Thyroid gland (tissue), 4 donors: ENCODE results near the gene PFN3. TPM values are rescaled to one million over a fixed set of nuclear protein-coding genes. Genes with fewer than 3 reads are reported as not detected.

ENCODE experiments used
- DNase-seq, 2 donors: peaks; one replicate each; pipeline ENCODE4 v3.0.0-alpha.2; 2019
- H3K27ac ChIP-seq, 3 donors: fragments of 200-600 bp; sonication (generic); 1 replicate in 2 of 3; 2 replicates in 1 of 3; pipeline ENCODE4 v1.5.1; 2016 to 2019; ENCODE audit warnings: mild to moderate bottlenecking in 1 of 3, moderate library complexity in 1 of 3
- H3K27me3 ChIP-seq: fragments of 200-600 bp; sonication (generic); one replicate; pipeline ENCODE4 v1.5.1; 2019
- H3K36me3 ChIP-seq, 2 donors: fragments of 200-600 bp; sonication (generic); one replicate each; pipeline ENCODE4 v1.5.1; 2016 to 2019
- H3K4me1 ChIP-seq, 2 donors: fragments of 200-600 bp; sonication (generic); one replicate each; pipeline ENCODE4 v1.5.1; 2017 to 2019
- H3K4me3 ChIP-seq, 3 donors: fragments of 200-600 bp; sonication (generic); replicated peaks in 1 of 3; 1 replicate in 2 of 3; 2 replicates in 1 of 3; pipeline ENCODE4 v1.5.1; 2016; ENCODE audit warnings: mild to moderate bottlenecking in 1 of 3
- H3K9me3 ChIP-seq: fragments of 200-600 bp; sonication (generic); one replicate; pipeline ENCODE4 v1.5.1; 2017
- POLR2A ChIP-seq, 2 donors: fragments of 450-650 bp; IDR thresholded peaks; one replicate each; pipeline ENCODE4 v1.6.1; 2017; ENCODE audit warnings: antibody characterized with exemption in 2 of 2, mild to moderate bottlenecking in 2 of 2, moderate library complexity in 1 of 2
- WGBS, 2 donors: methylation state at CpG; one replicate each; pipeline ENCODE4 v1.1.5; 2017; 5-methylcytosine and 5-hydroxymethylcytosine counted together
- intact Hi-C: fragments of 100-400 bp; cut with DNase I; formaldehyde crosslinking; loops from one replicate; pipeline ENCODE4 v1.15.1; 2023
- total RNA-seq, 4 donors: library from RNA; depleted of rRNA; stranded (reverse); fragments of >200 nt; gene quantifications; one replicate each; pipeline ENCODE4 v1.2.3, GENCODE V29; 2016
- TF ChIP-seq, protein P1 (sequence below), 6 experiments: fragments of 200-600 bp in 3 of 6; fragments of 450-650 bp in 3 of 6; sonication (generic) in 3 of 6; IDR thresholded peaks; one replicate each; pipeline ENCODE4 v1.5.1; 2016 to 2019; ENCODE audit warnings: antibody characterized with exemption in 6 of 6, mild to moderate bottlenecking in 2 of 6, inconsistent platforms in 1 of 6, moderate library complexity in 1 of 6

The PFN3 gene
- total RNA-seq, 4 donors from 2014 or later, result not detected

DNA sequence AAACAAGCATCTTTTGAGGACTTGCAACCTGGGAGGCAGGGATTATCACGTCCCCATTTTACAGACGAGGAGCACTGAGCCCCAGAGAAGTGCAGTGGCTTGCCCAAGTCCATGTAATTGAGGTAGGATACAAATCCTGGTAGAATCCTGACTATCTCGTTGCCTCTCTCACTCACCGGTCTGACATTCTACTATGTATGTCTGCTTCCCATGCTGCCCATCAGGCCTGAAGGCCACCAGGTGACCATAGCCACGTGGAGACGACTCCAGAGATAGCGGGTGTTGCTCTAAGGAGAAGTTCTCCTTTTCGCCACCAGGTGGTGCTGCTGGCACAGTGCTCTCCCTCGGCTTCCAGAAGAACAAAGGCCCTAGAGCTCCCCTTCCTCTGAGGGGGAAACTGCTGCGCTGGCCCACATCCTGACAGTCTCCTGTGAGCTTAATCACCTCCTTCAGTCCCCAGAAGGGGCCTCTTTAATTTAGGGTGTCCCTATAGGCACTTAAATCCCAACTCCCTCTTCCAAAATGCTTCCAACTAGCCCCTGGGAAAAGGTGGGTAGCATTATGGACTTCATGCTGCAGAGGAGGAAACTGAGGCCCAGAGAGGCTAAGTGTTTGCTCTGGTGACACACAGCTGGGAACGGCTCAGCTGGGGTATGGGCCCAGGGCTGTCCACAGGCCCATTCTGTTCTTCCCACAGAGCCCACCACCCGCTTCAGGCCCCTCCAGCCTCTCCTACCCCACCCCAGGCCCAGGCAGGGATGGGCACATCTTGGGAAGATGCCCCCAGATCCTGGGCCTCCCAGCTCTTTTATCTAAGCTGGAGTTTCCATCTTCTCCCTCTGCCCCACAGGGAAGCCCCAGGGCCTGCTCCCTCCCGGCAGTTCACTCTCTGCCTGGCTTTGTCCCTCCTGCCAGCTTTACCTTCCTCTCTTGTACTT is 9.8 kb downstream of the PFN3 start:
- H3K9me3 ChIP-seq, result no peaks in the 10 kb centered on the region
- H3K4me3 ChIP-seq, result no peak overlapping the region
- no peaks in the 10 kb centered on the region for H3K27me3 ChIP-seq
- peak; percentile 80 to 81 for DNase-seq
- H3K4me1 ChIP-seq, result peaks cover 3 to 20% of the 10 kb centered on the region in 2 donors
- no peaks in the 10 kb centered on the region for H3K36me3 ChIP-seq
- intact Hi-C loops, result loop anchor here (5.0 kb wide), 2 partner anchors 67 to 112 kb away; no protein-coding TSS in a partner anchor
- WGBS, 2 donors, result 18 to 29% methylated on average over 11 to 12 of the region's 13 CpGs
- TF ChIP-seq, protein P1, sequence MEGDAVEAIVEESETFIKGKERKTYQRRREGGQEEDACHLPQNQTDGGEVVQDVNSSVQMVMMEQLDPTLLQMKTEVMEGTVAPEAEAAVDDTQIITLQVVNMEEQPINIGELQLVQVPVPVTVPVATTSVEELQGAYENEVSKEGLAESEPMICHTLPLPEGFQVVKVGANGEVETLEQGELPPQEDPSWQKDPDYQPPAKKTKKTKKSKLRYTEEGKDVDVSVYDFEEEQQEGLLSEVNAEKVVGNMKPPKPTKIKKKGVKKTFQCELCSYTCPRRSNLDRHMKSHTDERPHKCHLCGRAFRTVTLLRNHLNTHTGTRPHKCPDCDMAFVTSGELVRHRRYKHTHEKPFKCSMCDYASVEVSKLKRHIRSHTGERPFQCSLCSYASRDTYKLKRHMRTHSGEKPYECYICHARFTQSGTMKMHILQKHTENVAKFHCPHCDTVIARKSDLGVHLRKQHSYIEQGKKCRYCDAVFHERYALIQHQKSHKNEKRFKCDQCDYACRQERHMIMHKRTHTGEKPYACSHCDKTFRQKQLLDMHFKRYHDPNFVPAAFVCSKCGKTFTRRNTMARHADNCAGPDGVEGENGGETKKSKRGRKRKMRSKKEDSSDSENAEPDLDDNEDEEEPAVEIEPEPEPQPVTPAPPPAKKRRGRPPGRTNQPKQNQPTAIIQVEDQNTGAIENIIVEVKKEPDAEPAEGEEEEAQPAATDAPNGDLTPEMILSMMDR (IDR thresholded peaks at IDR 0.05), result peak; percentile 91 to 97 (median 96)
- TF ChIP-seq POLR2A (IDR thresholded peaks at IDR 0.05), result no peak
- no peak overlapping the region for H3K27ac ChIP-seq

DNA sequence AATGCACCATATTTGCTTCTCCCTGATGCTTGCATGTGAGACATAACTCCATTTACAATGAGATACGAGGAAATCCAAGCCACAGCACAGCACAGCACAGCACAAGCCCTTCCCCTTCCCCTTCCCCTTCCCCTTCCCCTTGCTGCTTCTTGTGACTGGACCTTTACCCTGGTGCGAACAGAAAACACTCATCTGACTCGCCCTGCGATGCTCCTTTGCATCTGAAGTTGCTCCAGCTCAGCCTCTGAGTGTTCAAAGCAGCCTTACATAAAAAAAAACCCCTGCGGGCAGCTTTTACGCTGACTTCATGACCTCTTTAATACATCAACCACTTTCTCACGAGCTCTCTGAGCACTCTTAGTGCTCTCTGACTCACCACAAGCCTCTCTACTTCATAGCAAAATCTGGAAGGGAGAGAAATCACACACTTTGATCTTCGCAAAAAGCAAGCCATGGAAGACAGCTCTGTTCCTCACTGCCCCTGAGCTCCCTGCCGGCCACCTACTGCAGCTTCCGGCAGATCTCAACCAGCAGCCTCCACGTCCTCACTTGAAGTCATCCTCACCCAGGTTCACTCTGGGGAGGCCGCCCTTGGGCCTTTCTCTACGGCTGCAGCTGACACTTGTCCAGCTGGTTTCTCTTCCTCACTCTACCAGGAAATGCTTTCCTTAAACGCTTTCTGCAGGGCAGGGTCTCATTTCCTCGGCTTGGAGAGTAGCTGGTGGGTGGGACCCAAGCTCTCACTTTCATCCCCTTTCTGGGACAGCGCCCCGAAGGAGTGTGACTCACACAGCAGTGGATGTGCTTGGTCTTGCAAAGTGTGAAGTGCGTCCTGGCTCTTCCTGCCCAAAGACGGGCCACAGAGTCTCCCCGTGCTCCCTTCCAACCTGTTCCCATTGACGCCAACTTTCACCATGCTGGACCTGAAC is 11.0 kb downstream of the PFN3 start:
- WGBS, 2 donors, result 31 to 41% methylated on average over 19 to 21 of the region's 21 CpGs
- Histone ChIP-seq H3K36me3 (no peaks in the 10 kb centered on the region), H3K27ac (no peak overlapping the region), H3K4me1 (peaks cover 3 to 20% of the 10 kb centered on the region in 2 donors), H3K27me3 (no peaks in the 10 kb centered on the region), H3K4me3 (no peak overlapping the region), H3K9me3 (no peaks in the 10 kb centered on the region)
- intact Hi-C loops, result loop anchor here (5.0 kb wide), 2 partner anchors 68 to 113 kb away; no protein-coding TSS in a partner anchor
- DNase-seq, result no peak
- TF ChIP-seq POLR2A (IDR thresholded peaks at IDR 0.05), result no peak
- TF ChIP-seq, protein P1 (IDR thresholded peaks at IDR 0.05), result no peak

DNA sequence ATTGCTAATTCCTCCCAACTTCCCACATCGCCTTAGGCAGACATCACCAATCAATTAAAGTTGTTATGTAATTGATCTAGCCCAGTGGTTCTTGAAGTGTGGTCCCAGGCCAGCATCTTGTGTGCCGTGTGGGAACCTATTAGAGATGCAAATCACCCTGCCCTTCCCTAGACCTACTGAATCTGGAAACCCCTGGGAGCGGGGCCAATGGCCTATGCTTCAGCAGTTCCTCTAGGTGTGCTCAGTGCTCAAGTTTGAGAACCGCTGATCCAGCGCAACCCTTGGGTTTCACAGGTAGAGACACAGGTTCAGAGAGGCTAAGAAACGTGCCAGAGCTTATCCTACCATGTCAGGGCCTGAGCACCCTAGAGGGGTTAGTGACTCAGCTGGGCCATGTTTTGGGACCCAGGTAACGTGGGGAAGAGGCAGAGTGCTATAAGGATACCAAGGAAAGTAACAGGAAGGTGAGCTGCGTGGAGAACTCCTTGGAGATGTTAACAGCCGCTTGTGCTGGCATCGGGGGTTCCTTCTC is 11.9 kb downstream of the PFN3 start:
- peak; percentile 77 to 81 for DNase-seq
- Histone ChIP-seq H3K36me3 (no peaks in the 10 kb centered on the region), H3K9me3 (no peaks in the 10 kb centered on the region), H3K27me3 (no peaks in the 10 kb centered on the region), H3K4me3 (no peak overlapping the region), H3K27ac (no peak overlapping the region), H3K4me1 (peaks cover 3 to 20% of the 10 kb centered on the region in 2 donors)
- intact Hi-C loops, result no loop called here
- whole genome bisulfite sequencing, 2 donors, result 50 to 60% methylated on average over 10 of the region's 10 CpGs
- TF ChIP-seq POLR2A (IDR thresholded peaks at IDR 0.05), result no peak

DNA sequence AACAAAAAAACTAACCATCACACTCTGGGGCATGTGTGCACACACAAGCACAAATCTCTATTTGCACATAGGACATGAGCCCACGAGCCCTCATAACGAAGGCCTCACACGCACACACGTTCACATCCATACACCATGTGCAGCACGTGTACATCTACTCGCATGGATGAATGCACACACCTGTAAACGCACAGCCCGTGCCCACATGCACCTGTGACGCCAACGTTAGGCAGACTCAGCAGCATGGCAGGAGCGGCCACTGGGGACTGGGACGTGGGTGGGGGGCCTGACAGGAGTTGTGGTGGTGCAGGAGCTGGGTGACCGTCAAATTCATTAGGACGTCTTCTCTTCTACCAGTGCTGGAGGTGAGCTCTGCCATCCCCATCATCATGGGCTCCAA is 13.1 kb downstream of the PFN3 start:
- Histone ChIP-seq H3K4me1 (peaks cover 3 to 20% of the 10 kb centered on the region in 2 donors), H3K27ac (no peak overlapping the region), H3K4me3 (no peak overlapping the region), H3K36me3 (no peaks in the 10 kb centered on the region), H3K27me3 (no peaks in the 10 kb centered on the region), H3K9me3 (no peaks in the 10 kb centered on the region)
- intact Hi-C loops, result no loop called here
- TF ChIP-seq, protein P1 (IDR thresholded peaks at IDR 0.05), result no peak
- TF ChIP-seq POLR2A (IDR thresholded peaks at IDR 0.05), result no peak
- 60 to 77% methylated on average over 10 to 14 of the region's 14 CpGs for WGBS, 2 donors
- no peak for DNase-seq

DNA sequence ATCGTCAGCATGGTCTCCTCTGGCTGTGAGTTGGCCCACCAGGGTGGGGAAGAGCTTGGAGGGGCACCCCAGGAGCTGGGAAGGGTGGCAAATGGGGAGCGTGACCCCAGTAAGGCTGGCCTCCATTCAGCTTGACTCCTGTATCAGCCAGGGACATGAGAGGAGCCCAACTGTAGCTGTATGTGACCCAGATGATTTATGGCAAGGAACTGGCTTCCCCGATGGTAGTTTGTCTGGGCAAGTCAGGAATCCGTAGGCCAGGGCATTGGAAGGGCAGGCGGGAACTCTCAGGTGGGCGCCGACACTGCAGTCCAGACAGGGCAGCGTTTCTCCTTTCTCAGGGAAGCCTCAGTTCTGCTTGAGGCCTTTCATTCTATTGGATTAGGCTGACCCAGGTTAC is 13.9 kb downstream of the PFN3 start:
- intact Hi-C loops, result no loop called here
- Histone ChIP-seq H3K27ac (no peak overlapping the region), H3K4me1 (peaks cover 3 to 20% of the 10 kb centered on the region in 2 donors), H3K9me3 (no peaks in the 10 kb centered on the region), H3K36me3 (no peaks in the 10 kb centered on the region), H3K27me3 (no peaks in the 10 kb centered on the region), H3K4me3 (no peak overlapping the region)
- WGBS, 2 donors, result 90 to 91% methylated on average over 6 to 8 of the region's 8 CpGs
- no peak for DNase-seq
- no peak for TF ChIP-seq POLR2A (IDR thresholded peaks at IDR 0.05)
- TF ChIP-seq, protein P1 (IDR thresholded peaks at IDR 0.05), result no peak
